Left lung (tissue), 10 donors: Measurements from ENCODE around the gene SULT1C4. TPM values are rescaled to one million over a fixed set of nuclear protein-coding genes. Genes with fewer than 3 reads are reported as not detected.
A peak's percentile ranks its signal among the peaks of the same experiment; 100 is the strongest.

ENCODE experiments used
- ATAC-seq: fragments of 200-7000 bp; cut with Tn5 transposase; one replicate; pipeline ENCODE4 v1.9.1; 2020; ENCODE audit warnings: moderate library complexity
- DNase-seq, 4 donors: peaks; one replicate each; pipeline ENCODE4 v3.0.0-alpha.2; 2013 to 2020
- H3K27ac ChIP-seq, 2 donors: fragments of 200-600 bp; sonication (generic) in 1 of 2; one replicate each; pipeline versions ENCODE4 v1.5.0 to v1.8.0; 2020 to 2021
- H3K27me3 ChIP-seq, 2 donors: fragments of 200-600 bp; sonication (generic) in 1 of 2; one replicate each; pipeline versions ENCODE4 v1.5.0 to v1.8.0; 2020 to 2021
- H3K36me3 ChIP-seq, 2 donors: fragments of 200-600 bp; sonication (generic) in 1 of 2; one replicate each; pipeline versions ENCODE4 v1.5.0 to v1.8.0; 2020 to 2021
- H3K4me1 ChIP-seq, 2 donors: fragments of 200-600 bp; one replicate each; pipeline ENCODE4 v1.8.0; 2021
- H3K4me3 ChIP-seq, 2 donors: fragments of 200-600 bp; sonication (generic) in 1 of 2; one replicate each; pipeline versions ENCODE4 v1.5.0 to v1.8.0; 2020 to 2021; ENCODE audit warnings: mild to moderate bottlenecking in 1 of 2
- H3K9me3 ChIP-seq, 2 donors: fragments of 200-600 bp; sonication (generic) in 1 of 2; one replicate each; pipeline versions ENCODE4 v1.5.0 to v1.8.0; 2020 to 2021
- CTCF ChIP-seq, 2 donors: fragments of 200-600 bp; sonication (generic) in 1 of 2; IDR thresholded peaks; one replicate each; pipeline versions ENCODE4 v1.5.0 to v1.8.0; 2021; ENCODE audit warnings: antibody characterized with exemption in 2 of 2
- intact Hi-C, 2 donors: fragments of 100-400 bp; cut with DNase I; formaldehyde crosslinking; loops; one replicate each; pipeline versions ENCODE4 v1.11.2 to v1.14.2; 2022
- polyA plus RNA-seq, 6 donors: library from polyadenylated mRNA; unstranded; fragments of 120-200 nt; gene quantifications; one replicate each; pipeline ENCODE4 v1.2.1, GENCODE V29; 2013; ENCODE audit not compliant: insufficient read length in 6 of 6
- total RNA-seq, 2 donors: library from RNA; stranded (reverse); fragmentation: NEBNext Ultra II Directional; extraction: Animal tissue kit (Norgen Biotek cat#: 25700); gene quantifications; one replicate each; pipeline ENCODE4 v1.2.1, GENCODE V29; 2021
- donor health status: DM: no; HTN: yes; CAD: no.
- donor health status: DM: no; HTN: no; CAD: no.

The SULT1C4 gene
- total and polyA plus RNA-seq, 8 donors = 3.6 to 91.4 (median 63.5) TPM

- DNase-seq (no peak), ATAC-seq (no peak)
- Histone ChIP-seq H3K9me3 (peaks cover 0 to 7% of the 10 kb centered on the region in 2 donors), H3K4me3 (no peak overlapping the region), H3K27me3 (no peaks in the 10 kb centered on the region), H3K4me1 (no peaks in the 10 kb centered on the region), H3K27ac (no peak overlapping the region), H3K36me3 (no peaks in the 10 kb centered on the region)
- intact Hi-C loops = no loop called here
- TF ChIP-seq CTCF (IDR thresholded peaks at IDR 0.05) = no peak
Observed at GRCh38 chr2:108363908-108364225, 13.9 kb upstream of the SULT1C4 start.

- Histone ChIP-seq H3K27ac (no peak overlapping the region), H3K36me3 (no peaks in the 10 kb centered on the region), H3K4me3 (no peak overlapping the region), H3K4me1 (no peaks in the 10 kb centered on the region), H3K27me3 (no peaks in the 10 kb centered on the region), H3K9me3 (peaks cover 0 to 7% of the 10 kb centered on the region in 2 donors)
- no peak for ATAC-seq
- DNase-seq = no peak
- no peak for TF ChIP-seq CTCF (IDR thresholded peaks at IDR 0.05)
- intact Hi-C loops = no loop called here
Observed at GRCh38 chr2:108364676-108365297, 13.0 kb upstream of the SULT1C4 start.

- ATAC-seq = no peak
- DNase-seq = no peak
- Histone ChIP-seq H3K36me3 (no peaks in the 10 kb centered on the region), H3K4me3 (no peak overlapping the region), H3K9me3 (peaks cover 0 to 7% of the 10 kb centered on the region in 2 donors), H3K27me3 (no peaks in the 10 kb centered on the region), H3K4me1 (no peaks in the 10 kb centered on the region), H3K27ac (no peak overlapping the region)
- TF ChIP-seq CTCF (IDR thresholded peaks at IDR 0.05) = no peak
- intact Hi-C loops = no loop called here
Observed at GRCh38 chr2:108365656-108366055, 12.1 kb upstream of the SULT1C4 start.

- no peak for TF ChIP-seq CTCF (IDR thresholded peaks at IDR 0.05)
- peaks cover 0 to 7% of the 10 kb centered on the region in 2 donors for H3K9me3 ChIP-seq
- H3K4me3 ChIP-seq = no peak overlapping the region
- intact Hi-C loops = no loop called here
- DNase-seq (no peak), ATAC-seq (no peak)
- H3K36me3 ChIP-seq = no peaks in the 10 kb centered on the region
- no peaks in the 10 kb centered on the region for H3K27me3 ChIP-seq
- no peak overlapping the region for H3K27ac ChIP-seq
- H3K4me1 ChIP-seq = no peaks in the 10 kb centered on the region
Observed at GRCh38 chr2:108367014-108367413, 10.7 kb upstream of the SULT1C4 start.

GRCh38 chr2:108367561-108368175 is 10.1 kb upstream of the SULT1C4 start:
- H3K4me1 ChIP-seq = no peaks in the 10 kb centered on the region
- no peak overlapping the region for H3K27ac ChIP-seq
- H3K4me3 ChIP-seq = no peak overlapping the region
- no peak for TF ChIP-seq CTCF (IDR thresholded peaks at IDR 0.05)
- intact Hi-C loops = no loop called here
- DNase-seq (peak in 1 of 4 donors; percentile 18), ATAC-seq (no peak)
- no peaks in the 10 kb centered on the region for H3K27me3 ChIP-seq
- H3K9me3 ChIP-seq = peaks cover 0 to 7% of the 10 kb centered on the region in 2 donors
- H3K36me3 ChIP-seq = no peaks in the 10 kb centered on the region
